Measurements from ENCODE around the gene ADCY2.

DNA sequence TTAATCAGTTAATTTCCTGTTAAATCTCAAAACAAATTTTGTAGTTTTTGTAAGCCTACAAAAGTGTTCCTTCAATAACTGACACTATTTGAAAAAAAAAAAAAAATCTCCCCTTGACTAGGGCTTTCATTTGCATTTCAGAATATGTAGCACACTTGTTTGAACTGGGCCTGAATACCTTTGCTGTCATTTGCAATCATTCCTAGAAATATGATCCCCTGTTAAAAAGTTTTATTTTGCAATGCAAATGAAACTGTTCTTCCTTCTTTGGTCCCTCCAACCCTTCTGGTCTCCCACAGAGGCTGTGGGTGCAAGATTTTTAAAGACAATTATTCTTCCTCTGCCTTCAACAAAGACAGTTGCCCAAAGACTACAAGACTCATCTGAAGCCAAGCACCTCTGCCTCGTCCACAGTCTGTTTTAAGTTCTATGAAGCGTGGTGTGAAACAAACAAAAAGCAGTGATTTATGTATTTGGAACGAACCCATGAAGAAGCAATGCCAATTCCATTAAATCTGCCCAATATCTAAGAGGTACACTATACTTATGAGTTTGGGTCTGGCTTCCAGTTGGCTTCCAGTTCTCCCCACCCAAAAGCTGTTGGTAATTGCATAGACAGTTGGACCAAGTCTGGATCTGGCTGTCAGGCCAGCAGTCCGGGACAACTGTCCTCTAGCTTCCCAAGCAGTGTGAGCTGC is 388.9 kb downstream of the ADCY2 start:
- TF ChIP-seq, protein P1, sequence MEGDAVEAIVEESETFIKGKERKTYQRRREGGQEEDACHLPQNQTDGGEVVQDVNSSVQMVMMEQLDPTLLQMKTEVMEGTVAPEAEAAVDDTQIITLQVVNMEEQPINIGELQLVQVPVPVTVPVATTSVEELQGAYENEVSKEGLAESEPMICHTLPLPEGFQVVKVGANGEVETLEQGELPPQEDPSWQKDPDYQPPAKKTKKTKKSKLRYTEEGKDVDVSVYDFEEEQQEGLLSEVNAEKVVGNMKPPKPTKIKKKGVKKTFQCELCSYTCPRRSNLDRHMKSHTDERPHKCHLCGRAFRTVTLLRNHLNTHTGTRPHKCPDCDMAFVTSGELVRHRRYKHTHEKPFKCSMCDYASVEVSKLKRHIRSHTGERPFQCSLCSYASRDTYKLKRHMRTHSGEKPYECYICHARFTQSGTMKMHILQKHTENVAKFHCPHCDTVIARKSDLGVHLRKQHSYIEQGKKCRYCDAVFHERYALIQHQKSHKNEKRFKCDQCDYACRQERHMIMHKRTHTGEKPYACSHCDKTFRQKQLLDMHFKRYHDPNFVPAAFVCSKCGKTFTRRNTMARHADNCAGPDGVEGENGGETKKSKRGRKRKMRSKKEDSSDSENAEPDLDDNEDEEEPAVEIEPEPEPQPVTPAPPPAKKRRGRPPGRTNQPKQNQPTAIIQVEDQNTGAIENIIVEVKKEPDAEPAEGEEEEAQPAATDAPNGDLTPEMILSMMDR (conservative IDR thresholded peaks at IDR 0.05; ENCODE audit: low read length) = no peak
- TF ChIP-seq EZH2phosphoT487 (IDR thresholded peaks at IDR 0.05; ENCODE audit: borderline replicate concordance, low read depth, low read length) = no peak

All from OCI-LY7 (cell line).